NCI-H2107 treated with DMSO at 0.1 percent for 48 hours (cell line): ENCODE results near the gene HSP90AB1.

ENCODE experiments used
- DNase-seq: peaks from one replicate; lab custom pipeline; 2025; ENCODE audit not compliant: unreplicated experiment; lab: John Stamatoyannopoulos, UW

Gene HSP90AB1

DNA sequence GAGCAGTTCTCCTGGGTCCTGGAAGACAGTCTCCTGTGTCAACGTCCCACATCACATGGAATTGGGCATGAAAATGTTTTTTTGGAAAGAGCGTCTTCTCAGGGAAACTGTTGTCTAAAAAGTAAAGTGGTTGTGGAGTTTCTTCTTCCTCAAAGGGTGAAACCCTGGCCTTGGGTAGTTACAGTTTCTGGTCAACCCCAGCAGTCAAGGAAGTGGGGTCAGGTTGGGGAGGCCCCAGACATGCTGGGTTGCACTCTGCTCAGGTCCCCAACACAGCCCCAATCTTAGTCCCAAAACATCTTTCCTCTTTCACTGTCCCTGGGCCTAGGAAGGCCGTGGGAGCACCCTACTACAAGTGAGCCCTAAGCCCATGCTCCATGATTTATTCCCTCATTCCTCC, 19.4 kb downstream of the HSP90AB1 start:
- no peak for DNase-seq

DNA sequence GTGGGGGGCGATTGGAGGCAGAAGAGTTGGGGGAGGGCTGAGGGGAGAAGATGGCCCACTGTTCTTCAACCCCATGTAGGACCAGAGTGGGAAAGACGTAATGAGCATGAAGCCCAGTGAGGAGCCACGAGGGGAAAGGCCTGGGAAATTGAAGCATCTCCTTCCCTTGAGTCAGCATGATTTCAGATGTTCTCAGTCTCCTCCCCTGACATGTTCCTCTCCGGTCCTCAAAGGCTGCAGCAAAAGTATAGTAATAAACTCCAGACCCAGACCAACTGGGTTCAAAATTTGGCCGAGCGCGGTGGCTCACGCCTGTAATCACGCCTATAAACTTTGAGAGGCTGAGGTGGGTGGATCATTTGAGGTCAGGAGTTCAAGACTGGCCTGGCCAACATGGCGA, 20.4 kb downstream of the HSP90AB1 start:
- DNase-seq: no peak

DNA sequence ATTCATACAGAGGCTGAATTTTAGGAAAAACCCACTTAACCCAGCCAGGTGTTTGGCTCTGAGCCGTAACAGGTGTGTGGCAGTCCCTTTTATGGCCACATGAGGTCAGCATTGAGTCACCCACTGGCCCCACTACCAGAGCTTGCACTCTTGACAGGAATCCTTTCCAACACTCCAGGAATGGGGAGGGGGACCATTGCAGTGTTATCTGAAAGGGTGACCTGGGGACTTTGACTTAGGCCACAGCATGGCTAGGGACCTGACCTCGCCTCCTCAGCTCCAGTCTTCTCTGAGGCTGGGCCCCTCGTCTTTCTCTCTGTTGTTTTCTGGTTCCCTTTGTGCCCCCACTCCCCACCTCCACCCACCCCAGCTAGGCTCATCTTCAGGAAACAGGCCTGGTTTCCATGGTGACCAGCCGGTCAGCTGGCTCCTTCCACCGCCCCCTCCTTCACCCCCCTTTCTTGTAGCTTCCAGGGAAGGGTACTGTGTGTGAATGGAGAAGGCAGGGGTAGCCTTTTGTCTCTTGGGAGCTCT, 21.3 kb downstream of the HSP90AB1 start:
- peak; percentile 17 for DNase-seq

DNA sequence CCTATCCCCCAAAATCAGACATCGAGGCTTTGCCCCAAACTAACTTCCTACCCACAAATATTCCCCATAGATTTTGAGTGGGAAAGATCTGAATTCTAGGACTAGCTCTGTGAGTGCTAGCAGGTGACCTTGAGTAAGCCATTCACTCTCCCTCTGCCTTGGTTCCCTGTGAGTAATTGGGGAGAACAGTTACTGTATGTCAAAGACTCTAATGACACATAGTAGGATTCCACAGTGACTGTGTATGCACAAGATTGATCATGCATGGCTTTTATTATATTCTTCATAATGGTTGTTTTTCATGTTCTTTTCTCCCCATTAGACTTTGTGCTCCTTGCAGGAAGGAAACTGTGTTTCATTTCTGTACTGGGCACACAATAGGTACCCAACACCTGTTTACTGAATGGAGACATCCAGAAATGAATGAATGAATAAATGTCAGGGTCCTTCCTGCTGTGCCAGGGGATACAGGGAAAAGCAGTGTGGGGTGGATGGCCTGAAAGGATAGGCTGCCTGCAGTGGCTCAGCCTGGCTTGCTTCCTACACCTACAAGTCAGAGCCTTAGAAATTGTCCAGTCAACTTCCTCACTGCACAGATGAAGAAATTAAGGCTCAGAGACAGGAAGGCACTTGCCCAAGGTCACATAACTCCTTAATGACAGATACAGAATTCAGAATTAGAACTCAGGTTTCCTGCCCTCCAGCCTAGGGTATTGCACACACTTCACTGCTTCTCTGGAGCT, 22.4 kb downstream of the HSP90AB1 start:
- DNase-seq: no peak

DNA sequence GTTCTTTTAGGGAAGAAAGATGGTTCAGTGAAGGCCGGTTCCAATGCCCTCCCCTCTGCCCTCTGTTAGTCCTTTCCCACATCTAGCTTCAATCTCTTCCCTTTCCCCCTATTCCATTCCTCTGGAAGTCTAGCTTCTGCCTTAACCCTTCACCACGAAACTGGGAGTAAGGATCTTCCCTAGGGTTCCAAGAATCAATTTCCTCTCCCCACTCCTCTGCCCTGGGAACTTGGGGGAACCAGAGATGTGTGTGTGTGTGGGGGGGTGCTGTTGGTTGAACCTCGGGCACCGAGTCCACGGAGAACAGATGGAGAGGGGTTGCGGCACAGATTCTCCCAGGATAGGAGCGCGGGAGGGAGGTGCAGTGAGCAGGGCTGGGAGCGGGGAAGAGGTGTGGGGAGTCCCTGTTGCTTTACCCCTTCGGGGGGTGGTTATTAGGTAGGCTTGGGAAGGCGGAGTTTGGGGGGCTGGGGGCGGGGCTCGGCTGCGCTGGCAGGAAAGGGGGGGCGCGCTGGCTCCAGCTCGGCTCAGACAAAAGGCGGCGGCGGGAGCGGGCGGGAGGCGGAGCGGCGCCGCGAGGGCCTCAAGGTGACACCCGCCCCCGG, 23.1 kb downstream of the HSP90AB1 start, which contains the start of gene TMEM151B:
Gene TMEM151B, plus strand, starts transcription at position 530 of the 605 bp plus-strand sequence. CDS start 293 bp downstream, outside the sequence.
- DNase-seq: no peak

GRCh38 chr6:44270526-44271405, 23.9 kb downstream of the HSP90AB1 start:
- DNase-seq: no peak

GRCh38 chr6:44271406-44271723, 24.5 kb downstream of the HSP90AB1 start:
- DNase-seq: no peak

- no peak for DNase-seq
Measured at GRCh38 chr6:44271914-44272313, 25.0 kb downstream of the HSP90AB1 start.

GRCh38 chr6:44272529-44272928, 25.6 kb downstream of the HSP90AB1 start:
- DNase-seq: no peak

DNA sequence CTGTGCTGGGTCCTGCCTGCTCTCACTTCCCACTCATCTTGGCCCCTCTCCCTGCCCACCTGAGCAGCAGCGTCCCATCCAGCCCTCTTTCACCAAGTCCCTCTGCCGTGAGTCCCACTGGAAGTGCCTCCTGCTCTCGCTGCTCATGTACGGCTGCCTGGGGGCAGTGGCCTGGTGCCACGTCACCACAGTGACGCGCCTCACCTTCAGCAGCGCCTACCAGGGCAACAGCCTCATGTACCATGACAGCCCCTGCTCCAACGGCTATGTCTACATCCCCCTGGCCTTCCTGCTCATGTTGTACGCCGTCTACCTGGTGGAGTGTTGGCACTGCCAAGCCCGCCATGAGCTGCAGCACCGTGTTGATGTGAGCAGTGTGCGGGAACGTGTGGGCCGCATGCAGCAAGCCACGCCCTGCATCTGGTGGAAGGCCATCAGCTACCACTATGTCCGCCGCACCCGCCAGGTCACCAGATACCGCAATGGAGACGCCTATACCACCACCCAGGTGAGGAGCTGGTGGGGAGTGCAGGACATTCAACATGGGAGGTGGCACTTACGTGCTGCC, 26.2 kb downstream of the HSP90AB1 start:
- no peak for DNase-seq

DNA sequence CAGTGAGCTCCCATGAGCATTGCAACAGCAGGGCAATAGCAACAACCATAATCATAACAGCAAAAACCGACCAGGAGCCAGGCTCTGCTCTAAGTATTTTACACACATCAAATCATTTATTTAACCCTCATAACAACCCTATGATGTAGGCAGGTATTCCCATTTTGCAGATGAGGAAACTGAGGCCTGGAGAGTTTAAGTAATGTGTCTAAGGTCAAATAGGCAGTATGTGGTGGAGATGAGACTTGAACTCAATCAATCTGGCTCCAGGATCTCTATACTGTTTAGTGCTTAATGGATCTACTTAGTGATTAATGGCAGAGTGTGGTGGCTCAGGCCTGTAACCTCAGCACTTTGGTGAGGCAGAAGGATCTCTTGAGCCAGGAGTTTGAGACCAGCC, 26.7 kb downstream of the HSP90AB1 start:
- DNase-seq: no peak

GRCh38 chr6:44275271-44275748, 28.4 kb downstream of the HSP90AB1 start:
- no peak for DNase-seq

DNA sequence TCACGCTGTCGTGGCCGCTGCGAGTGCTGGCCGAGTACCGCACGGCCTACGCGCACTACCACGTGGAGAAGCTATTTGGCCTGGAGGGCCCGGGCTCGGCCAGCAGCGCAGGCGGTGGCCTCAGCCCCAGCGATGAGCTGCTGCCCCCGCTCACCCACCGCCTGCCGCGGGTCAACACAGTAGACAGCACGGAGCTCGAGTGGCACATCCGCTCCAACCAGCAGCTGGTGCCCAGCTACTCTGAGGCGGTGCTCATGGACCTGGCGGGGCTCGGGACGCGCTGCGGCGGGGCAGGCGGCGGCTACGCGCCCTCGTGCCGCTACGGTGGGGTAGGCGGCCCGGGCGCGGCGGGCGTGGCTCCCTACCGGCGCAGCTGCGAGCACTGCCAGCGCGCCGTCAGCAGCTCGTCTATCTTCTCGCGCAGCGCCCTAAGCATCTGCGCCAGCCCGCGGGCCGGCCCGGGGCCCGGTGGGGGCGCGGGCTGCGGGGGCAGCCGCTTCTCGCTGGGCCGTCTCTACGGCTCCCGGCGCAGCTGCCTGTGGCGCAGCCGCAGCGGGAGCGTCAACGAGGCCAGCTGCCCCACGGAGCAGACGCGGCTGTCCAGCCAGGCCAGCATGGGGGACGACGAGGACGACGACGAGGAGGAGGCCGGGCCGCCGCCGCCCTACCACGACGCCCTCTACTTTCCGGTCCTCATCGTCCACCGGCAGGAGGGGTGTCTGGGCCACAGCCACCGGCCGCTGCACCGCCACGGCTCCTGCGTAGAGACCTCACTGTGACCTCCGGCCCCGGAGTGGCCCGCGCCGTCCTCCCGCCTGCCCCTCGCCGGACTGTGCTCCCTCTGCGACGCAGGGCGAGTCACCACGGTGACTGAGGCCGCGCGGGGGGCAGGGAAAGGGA, 29.1 kb downstream of the HSP90AB1 start:
- DNase-seq: no peak

GRCh38 chr6:44276667-44277640, 30.1 kb downstream of the HSP90AB1 start:
- no peak for DNase-seq

GRCh38 chr6:44277763-44278162, 30.9 kb downstream of the HSP90AB1 start:
- DNase-seq: no peak

DNA sequence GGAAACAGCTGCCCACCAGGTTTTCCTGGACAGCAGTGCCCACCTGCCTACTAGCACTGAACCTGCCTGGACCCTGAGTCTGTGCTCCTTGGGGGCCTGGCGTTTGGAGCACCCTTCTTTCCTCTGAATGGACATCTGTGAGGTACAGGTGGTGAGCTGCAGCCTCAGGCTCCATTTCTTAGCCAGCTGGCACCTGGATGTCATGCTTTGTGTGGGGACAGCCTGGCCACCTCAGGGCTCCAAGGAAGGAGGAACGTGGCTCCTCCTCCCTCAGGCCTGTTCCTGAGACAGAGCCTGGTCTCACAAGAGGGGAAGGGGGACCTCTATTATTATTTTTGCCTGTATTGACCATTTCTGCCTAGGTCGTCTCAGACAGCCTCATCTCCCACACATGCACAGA, 31.4 kb downstream of the HSP90AB1 start:
- no peak for DNase-seq

DNA sequence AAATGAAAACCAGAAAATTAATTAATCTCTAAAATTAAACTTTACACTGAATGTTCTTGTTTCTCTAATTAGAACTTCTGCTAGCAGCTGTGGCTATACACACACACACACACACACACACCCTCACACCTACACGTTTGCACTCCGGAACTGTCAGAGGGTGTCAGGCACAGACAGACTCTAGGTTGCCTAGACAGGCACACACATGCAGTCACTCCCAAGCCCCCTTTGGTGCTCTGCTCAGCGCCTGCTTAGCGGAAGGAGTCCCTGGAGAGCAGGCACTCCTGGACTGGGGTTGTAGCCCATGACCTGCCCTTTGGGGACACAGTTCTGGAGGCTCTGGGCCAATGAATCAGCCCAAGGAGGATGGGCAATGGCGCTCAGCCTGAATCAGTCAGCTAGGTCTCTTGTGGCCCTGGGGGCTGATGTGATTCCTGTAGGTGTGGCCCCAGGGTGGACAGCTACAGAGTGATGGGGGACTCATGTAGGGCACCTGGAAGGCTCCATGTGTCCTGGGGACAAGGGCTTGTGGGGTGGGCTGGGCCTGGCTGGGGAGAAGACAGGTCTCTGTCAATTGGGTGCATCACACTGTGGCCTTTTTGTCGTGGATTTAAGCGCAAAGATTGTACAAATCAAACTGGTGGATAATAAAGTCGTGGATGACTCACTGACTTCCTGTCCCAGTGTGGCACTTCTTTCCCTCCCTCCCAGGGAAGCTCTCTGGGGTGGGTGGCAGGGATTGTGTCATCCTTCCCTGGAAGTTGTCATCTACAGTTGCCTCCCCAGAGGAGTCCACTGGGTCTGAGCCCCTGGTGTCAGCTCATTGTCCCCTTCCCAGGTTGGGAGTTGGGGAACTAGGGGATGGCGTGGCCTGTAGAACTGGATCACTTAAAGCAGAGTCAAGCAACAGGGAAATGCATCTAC, 32.1 kb downstream of the HSP90AB1 start:
- no peak for DNase-seq

- no peak for DNase-seq
Measured at GRCh38 chr6:44284121-44284520, 37.2 kb downstream of the HSP90AB1 start.
